CD14-positive monocyte (primary cell): ENCODE measurements around the gene A2M. TPM values are rescaled to one million over a fixed set of nuclear protein-coding genes. Genes with fewer than 3 reads are reported as not detected.

Experiments
- DNase-seq, 3 donors: peaks; one replicate each; pipeline ENCODE4 v3.0.0-alpha.2; 2011 to 2022
- H2AFZ ChIP-seq: 2 replicates; pipeline ENCODE4 v1.6.0; 2012; ENCODE audit warnings: mild to moderate bottlenecking, low read depth, low read length, inconsistent platforms; ENCODE audit not compliant: insufficient read depth, poor library complexity, severe bottlenecking
- H3K27ac ChIP-seq, 2 donors: 1 replicate in 1 of 2; 2 replicates in 1 of 2; pipeline ENCODE4 v1.5.1; 2012 to 2013; ENCODE audit warnings: low read length in 2 of 2, control low read depth in 1 of 2, inconsistent platforms in 1 of 2, low read depth in 1 of 2, mild to moderate bottlenecking in 1 of 2
- H3K27me3 ChIP-seq, 2 donors: one replicate each; pipeline versions ENCODE4 v1.6.0 to v1.6.1; 2011 to 2013; ENCODE audit warnings: low read length in 2 of 2; ENCODE audit not compliant: control insufficient read depth in 2 of 2, insufficient read depth in 2 of 2
- H3K36me3 ChIP-seq, 2 donors: replicated peaks in 1 of 2; 1 replicate in 1 of 2; 2 replicates in 1 of 2; pipeline versions ENCODE4 v1.5.1 to v1.6.1; 2012 to 2013; ENCODE audit warnings: low read length in 2 of 2, control low read depth in 1 of 2, inconsistent platforms in 1 of 2, mild to moderate bottlenecking in 1 of 2; ENCODE audit not compliant: insufficient read depth in 2 of 2, control insufficient read depth in 1 of 2
- H3K4me1 ChIP-seq, 2 donors: 1 replicate in 1 of 2; 2 replicates in 1 of 2; pipeline versions ENCODE4 v1.5.1 to v1.6.1; 2012 to 2013; ENCODE audit warnings: low read length in 2 of 2, control low read depth in 1 of 2, inconsistent platforms in 1 of 2, mild to moderate bottlenecking in 1 of 2, moderate library complexity in 1 of 2; ENCODE audit not compliant: insufficient read depth in 2 of 2, control insufficient read depth in 1 of 2
- H3K4me2 ChIP-seq: replicated peaks from 2 replicates; pipeline ENCODE3; 2012; ENCODE audit warnings: low read length, moderate library complexity, mild to moderate bottlenecking; ENCODE audit not compliant: poor library complexity, severe bottlenecking; ENCODE audit errors: extremely low read depth
- H3K4me3 ChIP-seq, 3 experiments: fragments of 200-600 bp in 1 of 3; sonication (generic) in 1 of 3; replicated peaks in 1 of 3; 1 replicate in 2 of 3; 2 replicates in 1 of 3; pipeline ENCODE4 v1.5.1; 2011 to 2013; ENCODE audit warnings: low read length in 3 of 3, mild to moderate bottlenecking in 3 of 3, control low read depth in 2 of 3, low read depth in 2 of 3, inconsistent platforms in 1 of 3, moderate library complexity in 1 of 3
- H3K79me2 ChIP-seq: 2 replicates; pipeline ENCODE4 v1.6.0; 2012; ENCODE audit warnings: mild to moderate bottlenecking, control low read depth, inconsistent platforms, low read length, moderate library complexity; ENCODE audit not compliant: insufficient read depth
- H3K9ac ChIP-seq: 2 replicates; pipeline ENCODE4 v1.6.0; 2017; ENCODE audit warnings: low read length, mild to moderate bottlenecking; ENCODE audit not compliant: insufficient read depth, poor library complexity, severe bottlenecking
- H3K9me3 ChIP-seq, 2 donors: replicated peaks in 1 of 2; 1 replicate in 1 of 2; 2 replicates in 1 of 2; pipeline versions ENCODE4 v1.5.1 to v1.6.1; 2012 to 2013; ENCODE audit warnings: low read length in 2 of 2, control low read depth in 1 of 2; ENCODE audit not compliant: control insufficient read depth in 1 of 2, insufficient read depth in 1 of 2
- H4K20me1 ChIP-seq: 2 replicates; pipeline ENCODE4 v1.6.0; 2012; ENCODE audit warnings: mild to moderate bottlenecking, low read length, control low read depth, moderate library complexity; ENCODE audit not compliant: insufficient read depth
- H3K27ac Mint-ChIP-seq, 7 donors: one replicate each; pipeline ENCODE4 v1.8.0; 2020; ENCODE audit warnings: mild to moderate bottlenecking in 7 of 7, mixed read lengths in 7 of 7, moderate library complexity in 6 of 7, inconsistent platforms in 2 of 7
- H3K27me3 Mint-ChIP-seq, 3 donors: one replicate each; pipeline ENCODE4 v1.8.0; 2021 to 2022; ENCODE audit warnings: low read depth in 3 of 3, mild to moderate bottlenecking in 3 of 3, mixed read lengths in 3 of 3, moderate library complexity in 3 of 3, inconsistent platforms in 1 of 3
- H3K36me3 Mint-ChIP-seq, 2 donors: one replicate each; pipeline ENCODE4 v1.8.0; 2020; ENCODE audit warnings: mixed read lengths in 2 of 2, inconsistent platforms in 1 of 2, mild to moderate bottlenecking in 1 of 2
- H3K4me1 Mint-ChIP-seq: one replicate; pipeline ENCODE4 v1.8.0; 2020; ENCODE audit warnings: mild to moderate bottlenecking, mixed read lengths
- H3K4me3 Mint-ChIP-seq, 2 donors: one replicate each; pipeline ENCODE4 v1.8.0; 2020; ENCODE audit warnings: mild to moderate bottlenecking in 2 of 2, mixed read lengths in 2 of 2, moderate library complexity in 1 of 2
- H3K9me3 Mint-ChIP-seq, 7 donors: one replicate each; pipeline ENCODE4 v1.8.0; 2020 to 2022; ENCODE audit warnings: mixed read lengths in 7 of 7, mild to moderate bottlenecking in 6 of 7, moderate library complexity in 6 of 7, inconsistent platforms in 2 of 7
- CTCF ChIP-seq: fragments of 200-600 bp; IDR thresholded peaks from one replicate; pipeline ENCODE4 v1.8.0; 2022; ENCODE audit warnings: antibody characterized with exemption, mild to moderate bottlenecking
- WGBS: methylation state at CpG from one replicate; pipeline ENCODE4 v1.1.5; 2013; ENCODE audit warnings: missing lambda C conversion rate; ENCODE audit not compliant: insufficient coverage; 5-methylcytosine and 5-hydroxymethylcytosine counted together
- intact Hi-C, 2 donors: fragments of 100-400 bp; cut with micrococcal nuclease; formaldehyde crosslinking; loops; one replicate each; pipeline versions ENCODE4 v1.15.0 to v1.15.1; 2023
- polyA plus RNA-seq, 3 donors: library from polyadenylated mRNA; depleted of rRNA in 1 of 3; unstranded in 2 of 3; stranded (reverse) in 1 of 3; fragments of 300-500 nt in 2 of 3; fragments of >200 nt in 1 of 3; fragmentation: Illumina TruSeq in 2 of 3; gene quantifications; 1 replicate in 2 of 3; 2 replicates in 1 of 3; pipeline ENCODE4 v1.2.3, GENCODE V29; 2012 to 2021

A2M gene
- polyA plus RNA-seq, 3 donors = 0.12 to 1.2 TPM; not detected in 1

GRCh38 chr12:9066183-9066623 is 49.5 kb downstream of the A2M start:
- no peak for TF ChIP-seq CTCF
- Histone ChIP-seq H3K9me3 (peaks cover 0 to 8% of the 10 kb centered on the region in 2 donors), H3K36me3 (no peaks in the 10 kb centered on the region), H3K4me2 (no peak overlapping the region), H2AFZ (no peak overlapping the region), H3K27me3 (peaks cover 0 to 5% of the 10 kb centered on the region in 2 donors), H3K79me2 (no peaks in the 10 kb centered on the region), H3K9ac (no peak overlapping the region), H4K20me1 (no peaks in the 10 kb centered on the region), H3K4me1 (peaks cover 15 to 18% of the 10 kb centered on the region in 2 donors), H3K4me3 (no peak overlapping the region), H3K27ac (no peak overlapping the region)
- DNase-seq = no peak
- peaks cover 0 to 8% (median 0%) of the 10 kb centered on the region in 7 donors for H3K9me3 Mint-ChIP-seq
- intact Hi-C loops = loop anchor here in 1 of 2 donors (10.0 kb wide), 1 partner anchor 209 kb away; no protein-coding TSS in a partner anchor
- WGBS = 97% methylated on average over 9 of the region's 9 CpGs
- H3K36me3 Mint-ChIP-seq = no peaks in the 10 kb centered on the region
- no peak overlapping the region for H3K4me3 Mint-ChIP-seq
- no peak overlapping the region for H3K27ac Mint-ChIP-seq
- peaks cover 0 to 17% (median 3%) of the 10 kb centered on the region in 3 donors for H3K27me3 Mint-ChIP-seq
- peaks cover 13% of the 10 kb centered on the region for H3K4me1 Mint-ChIP-seq

DNA sequence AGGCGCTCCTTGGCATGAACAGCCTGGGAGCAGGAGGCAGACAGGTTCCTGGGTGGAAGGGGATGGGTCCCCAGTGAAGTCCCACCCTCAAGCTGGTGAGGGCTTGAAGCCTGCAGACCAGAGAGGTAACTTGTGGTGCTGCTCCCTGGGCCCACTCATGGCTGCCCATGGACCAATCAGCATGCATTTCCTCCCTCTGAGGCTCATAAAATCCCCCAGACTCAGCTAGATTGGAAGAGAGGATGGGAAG is 50.2 kb downstream of the A2M start:
- Histone ChIP-seq H3K27ac (no peak overlapping the region), H3K27me3 (peaks cover 0 to 5% of the 10 kb centered on the region in 2 donors), H3K79me2 (no peaks in the 10 kb centered on the region), H3K9me3 (peaks cover 0 to 8% of the 10 kb centered on the region in 2 donors), H3K4me3 (peak overlapping the region in 2 of 3 experiments; percentile 84 to 92), H3K36me3 (no peaks in the 10 kb centered on the region), H3K4me1 (peaks cover 15 to 18% of the 10 kb centered on the region in 2 donors), H3K9ac (no peak overlapping the region), H2AFZ (peak overlapping the region; percentile 98), H3K4me2 (peak overlapping the region; percentile 90), H4K20me1 (no peaks in the 10 kb centered on the region)
- intact Hi-C loops = loop anchor here in 1 of 2 donors (10.0 kb wide), 1 partner anchor 209 kb away; no protein-coding TSS in a partner anchor
- WGBS = 100% methylated on average over 1 of the region's 1 CpG
- H3K27me3 Mint-ChIP-seq = peaks cover 0 to 14% (median 3%) of the 10 kb centered on the region in 3 donors
- peaks cover 13% of the 10 kb centered on the region for H3K4me1 Mint-ChIP-seq
- no peak for TF ChIP-seq CTCF
- H3K27ac Mint-ChIP-seq = no peak overlapping the region
- peaks cover 0 to 8% (median 0%) of the 10 kb centered on the region in 7 donors for H3K9me3 Mint-ChIP-seq
- peak overlapping the region; percentile 84 to 85 for H3K4me3 Mint-ChIP-seq
- no peaks in the 10 kb centered on the region for H3K36me3 Mint-ChIP-seq
- DNase-seq = no peak
